H9 (cell line): ENCODE measurements around the gene SMU1. TPM values are rescaled to one million over a fixed set of nuclear protein-coding genes. Genes with fewer than 3 reads are reported as not detected.

Experiments
- DNase-seq: peaks from one replicate; pipeline ENCODE4 v3.0.0-alpha.2; 2017
- H2AFZ ChIP-seq: one replicate; pipeline ENCODE4 v1.6.1; 2013; ENCODE audit warnings: mild to moderate bottlenecking, low read length, control low read depth, moderate library complexity
- H2AK5ac ChIP-seq: 2 replicates; pipeline ENCODE4 v1.6.1; 2013; ENCODE audit warnings: low read length, control low read depth, mixed read lengths; ENCODE audit not compliant: insufficient read length
- H2BK120ac ChIP-seq: one replicate; pipeline ENCODE4 v1.6.1; 2013; ENCODE audit warnings: low read depth, mild to moderate bottlenecking, low read length, control low read depth, inconsistent platforms; ENCODE audit not compliant: poor library complexity, severe bottlenecking
- H2BK12ac ChIP-seq: 2 replicates; pipeline ENCODE4 v1.6.1; 2013; ENCODE audit warnings: low read length, control low read depth, mixed read lengths, low read depth; ENCODE audit not compliant: insufficient read length
- H2BK15ac ChIP-seq: 2 replicates; pipeline ENCODE4 v1.6.1; 2013; ENCODE audit warnings: low read depth, low read length, control low read depth
- H2BK20ac ChIP-seq: one replicate; pipeline ENCODE4 v1.6.1; 2013; ENCODE audit warnings: low read depth, mild to moderate bottlenecking, low read length, control low read depth, inconsistent platforms; ENCODE audit not compliant: poor library complexity, severe bottlenecking
- H2BK5ac ChIP-seq: 2 replicates; pipeline ENCODE4 v1.6.1; 2013; ENCODE audit warnings: low read length, control low read depth, mixed read lengths; ENCODE audit not compliant: insufficient read length
- H3K14ac ChIP-seq: 2 replicates; pipeline ENCODE4 v1.6.1; 2013; ENCODE audit warnings: low read length, control low read depth; ENCODE audit not compliant: insufficient read depth
- H3K18ac ChIP-seq: 2 replicates; pipeline ENCODE4 v1.6.1; 2013; ENCODE audit warnings: low read depth, mild to moderate bottlenecking, mixed read lengths, low read length, control low read depth; ENCODE audit not compliant: insufficient read length
- H3K23ac ChIP-seq: 2 replicates; pipeline ENCODE4 v1.6.1; 2013; ENCODE audit warnings: low read length, control low read depth, mixed read lengths, low read depth; ENCODE audit not compliant: insufficient read length
- H3K23me2 ChIP-seq: 2 replicates; pipeline ENCODE4 v1.6.1; 2013; ENCODE audit warnings: low read depth, mild to moderate bottlenecking, mixed read lengths, low read length, control low read depth; ENCODE audit not compliant: insufficient read length, poor library complexity, severe bottlenecking
- H3K27ac ChIP-seq: 2 replicates; pipeline ENCODE4 v1.5.1; 2013; ENCODE audit warnings: low read length, control low read depth, mixed read lengths, low read depth; ENCODE audit not compliant: insufficient read length
- H3K27me3 ChIP-seq: 2 replicates; pipeline ENCODE4 v1.6.1; 2013; ENCODE audit warnings: low read length, control low read depth, inconsistent platforms; ENCODE audit not compliant: insufficient read depth
- H3K4ac ChIP-seq: 2 replicates; pipeline ENCODE4 v1.6.1; 2013; ENCODE audit warnings: low read depth, mild to moderate bottlenecking, control low read depth, inconsistent platforms, low read length, moderate library complexity
- H3K4me1 ChIP-seq: 2 replicates; pipeline ENCODE4 v1.6.1; 2013; ENCODE audit warnings: low read length, control low read depth, inconsistent platforms; ENCODE audit not compliant: insufficient read depth
- H3K4me2 ChIP-seq: 2 replicates; pipeline ENCODE4 v1.6.1; 2013; ENCODE audit warnings: low read length, control low read depth, mixed read lengths; ENCODE audit not compliant: insufficient read length, insufficient read depth
- H3K56ac ChIP-seq: 2 replicates; pipeline ENCODE4 v1.6.1; 2013; ENCODE audit warnings: low read depth, mild to moderate bottlenecking, mixed read lengths, low read length, control low read depth; ENCODE audit not compliant: insufficient read length
- H3K79me1 ChIP-seq: 2 replicates; pipeline ENCODE4 v1.6.1; 2013; ENCODE audit warnings: low read depth, mild to moderate bottlenecking, moderate library complexity, low read length, control low read depth, inconsistent platforms; ENCODE audit not compliant: insufficient read depth, poor library complexity, severe bottlenecking
- H3K79me2 ChIP-seq: 2 replicates; pipeline ENCODE4 v1.6.1; 2013; ENCODE audit warnings: low read length, control low read depth, inconsistent platforms; ENCODE audit not compliant: insufficient read depth
- H3K9ac ChIP-seq: 2 replicates; pipeline ENCODE4 v1.6.1; 2013; ENCODE audit warnings: low read length, control low read depth, mixed read lengths; ENCODE audit not compliant: insufficient read length; ENCODE audit errors: extremely low read depth
- H3K9me3 ChIP-seq: one replicate; pipeline ENCODE4 v1.6.1; 2013; ENCODE audit warnings: low read depth, low read length, inconsistent platforms; ENCODE audit not compliant: control insufficient read depth
- H3T11ph ChIP-seq: one replicate; pipeline ENCODE4 v1.6.1; 2013; ENCODE audit warnings: mild to moderate bottlenecking, low read length, control low read depth, inconsistent platforms
- H4K20me1 ChIP-seq: one replicate; pipeline ENCODE4 v1.6.1; 2013; ENCODE audit not compliant: control insufficient read depth, insufficient read length, insufficient read depth
- H4K5ac ChIP-seq: 2 replicates; pipeline ENCODE4 v1.6.1; 2013; ENCODE audit warnings: low read depth, mild to moderate bottlenecking, mixed read lengths, low read length, control low read depth; ENCODE audit not compliant: insufficient read length
- H4K8ac ChIP-seq: replicated peaks from 2 replicates; pipeline ENCODE4 v1.6.1; 2013; ENCODE audit warnings: low read length, control low read depth, mixed read lengths, low read depth; ENCODE audit not compliant: insufficient read length
- H4K91ac ChIP-seq: 2 replicates; pipeline ENCODE4 v1.6.1; 2013; ENCODE audit warnings: low read depth, mild to moderate bottlenecking, moderate library complexity, mixed read lengths, low read length, control low read depth; ENCODE audit not compliant: insufficient read length
- H3K27ac Mint-ChIP-seq, 3 experiments: 2 replicates in 2 of 3; 3 replicates in 1 of 3; pipeline ENCODE4 v1.8.0; 2020 to 2021; ENCODE audit warnings: mixed read lengths in 3 of 3, mild to moderate bottlenecking in 1 of 3, moderate library complexity in 1 of 3
- H3K27me3 Mint-ChIP-seq: 2 replicates; pipeline ENCODE4 v1.8.0; 2021; ENCODE audit warnings: low read depth, mild to moderate bottlenecking, moderate library complexity, mixed read lengths
- H3K36me3 Mint-ChIP-seq, 3 experiments: 2 replicates in 2 of 3; 3 replicates in 1 of 3; pipeline ENCODE4 v1.8.0; 2020 to 2021; ENCODE audit warnings: low read depth in 3 of 3, mixed read lengths in 3 of 3; ENCODE audit not compliant: insufficient read depth in 1 of 3
- H3K4me1 Mint-ChIP-seq, 2 experiments: 2 replicates each; pipeline ENCODE4 v1.8.0; 2020; ENCODE audit warnings: mixed read lengths in 2 of 2
- H3K4me3 Mint-ChIP-seq, 2 experiments: 2 replicates in 1 of 2; 3 replicates in 1 of 2; pipeline ENCODE4 v1.8.0; 2020 to 2021; ENCODE audit warnings: mild to moderate bottlenecking in 2 of 2, mixed read lengths in 2 of 2, moderate library complexity in 1 of 2
- H3K9me3 Mint-ChIP-seq, 2 experiments: 2 replicates in 1 of 2; 3 replicates in 1 of 2; pipeline ENCODE4 v1.8.0; 2020; ENCODE audit warnings: mild to moderate bottlenecking in 2 of 2, mixed read lengths in 2 of 2, moderate library complexity in 1 of 2
- WGBS: extraction: QIAGEN DNeasy Blood & Tissue Kit; methylation state at CpG from one replicate; pipeline ENCODE4 v1.1.7; 2013; ENCODE audit warnings: missing lambda C conversion rate, low lambda C conversion rate, mixed read lengths; ENCODE audit not compliant: insufficient read length; ENCODE audit errors: extremely low coverage; 5-methylcytosine and 5-hydroxymethylcytosine counted together
- total RNA-seq: library from RNA; stranded (reverse); gene quantifications from 2 replicates; pipeline ENCODE4 v1.2.1, GENCODE V29; 2021
- TF ChIP-seq, protein P1 (sequence below): fragments of 200-600 bp; sonication (generic); conservative IDR thresholded peaks from 3 replicates; pipeline ENCODE4 v1.8.0; 2021; ENCODE audit warnings: antibody characterized with exemption, mild to moderate bottlenecking

Gene SMU1
- total RNA-seq, 1 experiment from 2014 or later, result 26.9 TPM

DNA sequence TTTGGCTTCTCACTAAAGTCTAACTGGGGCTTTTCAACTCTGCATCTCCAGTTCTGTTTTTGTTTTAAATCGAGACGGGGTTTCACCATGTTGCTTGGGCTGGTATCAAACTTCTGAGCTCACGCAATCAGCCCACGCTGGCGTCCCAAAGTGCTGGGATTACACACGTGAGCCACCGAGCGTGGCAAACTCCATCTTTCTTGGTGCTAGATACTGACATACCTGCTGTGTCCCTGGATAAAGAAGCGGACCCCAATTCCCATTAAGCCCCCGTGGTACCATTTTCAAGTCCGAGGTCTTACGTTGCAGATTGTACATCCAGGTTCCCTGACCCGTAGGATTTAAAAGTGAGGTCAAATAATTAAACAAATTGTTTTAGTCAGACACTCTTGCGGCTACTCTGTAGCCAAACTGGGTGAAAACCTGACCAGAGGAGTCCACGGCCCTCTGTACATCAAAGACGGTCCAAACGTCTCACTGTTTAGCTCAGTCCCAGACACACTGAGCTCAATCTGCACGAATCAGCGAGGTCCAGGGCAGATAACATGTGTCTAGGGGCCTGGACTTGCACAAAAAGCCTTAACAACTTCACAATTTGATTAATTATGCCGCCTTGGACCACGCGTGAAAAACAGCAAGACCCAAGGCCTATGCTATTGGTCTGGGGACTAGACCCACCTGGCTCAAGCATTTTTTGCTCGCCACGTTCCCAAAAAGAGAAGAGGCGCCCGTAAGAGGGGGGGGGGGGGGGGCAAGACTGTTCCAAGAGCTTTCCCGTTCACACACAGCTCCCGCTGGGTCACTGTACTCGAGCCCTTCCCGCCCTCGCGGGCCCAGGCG lies 52.1 kb downstream of the SMU1 start:
- H2AFZ ChIP-seq, result no peak overlapping the region
- H4K5ac ChIP-seq, result no peak overlapping the region
- H3K27ac Mint-ChIP-seq, result peak overlapping the region; percentile 6 to 97 (median 97)
- no peak overlapping the region for H2BK5ac ChIP-seq
- H3K79me2 ChIP-seq, result peaks cover 34% of the 10 kb centered on the region; the same call in 1 of the 2 replicates
- no peak overlapping the region for H2BK12ac ChIP-seq
- H3K14ac ChIP-seq, result peak overlapping the region; percentile 90
- peaks cover 3% of the 10 kb centered on the region for H3K79me1 ChIP-seq
- H3K9me3 Mint-ChIP-seq, result no peaks in the 10 kb centered on the region
- no peak overlapping the region for H4K91ac ChIP-seq
- peak overlapping the region; percentile 85 for H3K18ac ChIP-seq
- no CpG with 5 or more reads among the region's 33 CpGs for WGBS
- H3K23me2 ChIP-seq, result peaks cover 5% of the 10 kb centered on the region
- H3K4ac ChIP-seq, result no peak overlapping the region
- no peaks in the 10 kb centered on the region for H3K27me3 ChIP-seq
- H4K8ac ChIP-seq, result no peak overlapping the region
- no peak overlapping the region for H3T11ph ChIP-seq
- no peaks in the 10 kb centered on the region for H3K27me3 Mint-ChIP-seq
- H3K4me1 Mint-ChIP-seq, result peaks cover 21 to 30% of the 10 kb centered on the region in 2 experiments
- H3K27ac ChIP-seq, result no peak overlapping the region
- no peaks in the 10 kb centered on the region for H4K20me1 ChIP-seq
- no peak overlapping the region for H2AK5ac ChIP-seq
- no peaks in the 10 kb centered on the region for H3K9me3 ChIP-seq
- TF ChIP-seq, protein P1, sequence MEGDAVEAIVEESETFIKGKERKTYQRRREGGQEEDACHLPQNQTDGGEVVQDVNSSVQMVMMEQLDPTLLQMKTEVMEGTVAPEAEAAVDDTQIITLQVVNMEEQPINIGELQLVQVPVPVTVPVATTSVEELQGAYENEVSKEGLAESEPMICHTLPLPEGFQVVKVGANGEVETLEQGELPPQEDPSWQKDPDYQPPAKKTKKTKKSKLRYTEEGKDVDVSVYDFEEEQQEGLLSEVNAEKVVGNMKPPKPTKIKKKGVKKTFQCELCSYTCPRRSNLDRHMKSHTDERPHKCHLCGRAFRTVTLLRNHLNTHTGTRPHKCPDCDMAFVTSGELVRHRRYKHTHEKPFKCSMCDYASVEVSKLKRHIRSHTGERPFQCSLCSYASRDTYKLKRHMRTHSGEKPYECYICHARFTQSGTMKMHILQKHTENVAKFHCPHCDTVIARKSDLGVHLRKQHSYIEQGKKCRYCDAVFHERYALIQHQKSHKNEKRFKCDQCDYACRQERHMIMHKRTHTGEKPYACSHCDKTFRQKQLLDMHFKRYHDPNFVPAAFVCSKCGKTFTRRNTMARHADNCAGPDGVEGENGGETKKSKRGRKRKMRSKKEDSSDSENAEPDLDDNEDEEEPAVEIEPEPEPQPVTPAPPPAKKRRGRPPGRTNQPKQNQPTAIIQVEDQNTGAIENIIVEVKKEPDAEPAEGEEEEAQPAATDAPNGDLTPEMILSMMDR, result no peak
- no peak overlapping the region for H2BK120ac ChIP-seq
- peak overlapping the region; percentile 98 for H3K9ac ChIP-seq
- no peak overlapping the region for H3K23ac ChIP-seq
- no peak for DNase-seq
- no peak overlapping the region for H2BK15ac ChIP-seq
- H3K36me3 Mint-ChIP-seq, result peaks cover 20 to 60% (median 56%) of the 10 kb centered on the region in 3 experiments; a peak in 6 of 7 replicates
- H3K4me2 ChIP-seq, result peak overlapping the region; percentile 97
- no peak overlapping the region for H3K56ac ChIP-seq
- H3K4me1 ChIP-seq, result 0 out of 2 replicates have a peak, but pooled peaks cover 4% of the 10 kb centered on the region
- no peak overlapping the region for H2BK20ac ChIP-seq
- peak overlapping the region; percentile 96 to 97 for H3K4me3 Mint-ChIP-seq
